K562 (cell line): Measurements from ENCODE around the gene HRAS. TPM values are rescaled to one million over a fixed set of nuclear protein-coding genes. Genes with fewer than 3 reads are reported as not detected.

ENCODE experiments used
- AFF1 ChIP-seq, 2 experiments: fragments of 450-650 bp; IDR thresholded peaks; 2 replicates each; pipeline ENCODE4 v1.6.1; 2018; ENCODE audit warnings: mild to moderate bottlenecking in 2 of 2, low read depth in 1 of 2; ENCODE audit not compliant: partially characterized antibody in 2 of 2
- CREB1 ChIP-seq, 2 experiments: sonication (generic) in 1 of 2; formaldehyde crosslinking in 1 of 2; IDR thresholded peaks; 2 replicates each; pipeline versions ENCODE4 v1.6.1 to v1.8.0; 2012 to 2022; ENCODE audit warnings: inconsistent platforms in 1 of 2, mild to moderate bottlenecking in 1 of 2, missing genetic modification reagents in 1 of 2, moderate library complexity in 1 of 2
- E2F3 ChIP-seq: fragments of 250-450 bp; sonication (Bioruptor Pico); IDR thresholded peaks from 2 replicates; pipeline ENCODE4 v1.4.0; 2020; ENCODE audit warnings: mild to moderate bottlenecking
- EP400 ChIP-seq: fragments of 450-650 bp; IDR thresholded peaks from 2 replicates; pipeline ENCODE4 v1.6.1; 2017; ENCODE audit warnings: antibody characterized with exemption, mild to moderate bottlenecking, moderate library complexity
- HES1 ChIP-seq: fragments of 450-650 bp; IDR thresholded peaks from 2 replicates; pipeline ENCODE4 v1.6.1; 2016; ENCODE audit warnings: low read depth, mild to moderate bottlenecking, moderate library complexity
- HNRNPH1 ChIP-seq: fragments of 200-400 bp; formaldehyde crosslinking; optimal IDR thresholded peaks from 2 replicates; pipeline ENCODE3; 2017; ENCODE audit warnings: low read depth, mild to moderate bottlenecking, low read length, moderate library complexity
- MYNN ChIP-seq, 2 experiments: sonication (generic); formaldehyde crosslinking in 1 of 2; IDR thresholded peaks; 2 replicates each; pipeline versions ENCODE4 v1.5.0 to v1.6.1; 2016 to 2020; ENCODE audit warnings: antibody characterized with exemption in 1 of 2, missing genetic modification reagents in 1 of 2
- NFIC ChIP-seq: fragments of 450-650 bp; IDR thresholded peaks from 2 replicates; pipeline ENCODE4 v1.6.1; 2017; ENCODE audit warnings: mild to moderate bottlenecking, inconsistent platforms
- RBM17 ChIP-seq: fragments of 200-400 bp; formaldehyde crosslinking; IDR thresholded peaks from 2 replicates; pipeline ENCODE4 v1.6.1; 2017; ENCODE audit warnings: low read depth, mild to moderate bottlenecking, low read length, borderline replicate concordance
- RNF2 ChIP-seq: sonication (generic); IDR thresholded peaks from 2 replicates; pipeline ENCODE4 v1.6.1; 2016
- SLC30A9 ChIP-seq: fragments of 250-450 bp; sonication (Bioruptor Pico); IDR thresholded peaks from 2 replicates; pipeline ENCODE4 v1.8.0; 2022; ENCODE audit warnings: mild to moderate bottlenecking, moderate library complexity
- SMARCC2 ChIP-seq: fragments of 450-650 bp; IDR thresholded peaks from 2 replicates; pipeline ENCODE4 v1.6.1; 2017; ENCODE audit warnings: antibody characterized with exemption, moderate library complexity, mild to moderate bottlenecking, low read depth
- SMC3 ChIP-seq: conservative IDR thresholded peaks from 2 replicates; pipeline ENCODE4 v1.6.1; 2011; ENCODE audit warnings: low read depth, low read length, improper control_type of control experiment; ENCODE audit not compliant: insufficient read depth
- ZNF431 ChIP-seq: sonication (generic); formaldehyde crosslinking; IDR thresholded peaks from 2 replicates; pipeline ENCODE4 v1.8.0; 2022; ENCODE audit warnings: mild to moderate bottlenecking, missing genetic modification reagents
- ZNF778 ChIP-seq: fragments of 450-650 bp; formaldehyde crosslinking; IDR thresholded peaks from 2 replicates; pipeline ENCODE4 v1.4.0; 2020; ENCODE audit warnings: mild to moderate bottlenecking, moderate library complexity
- polyA plus RNA-seq, 8 experiments: library from polyadenylated mRNA; depleted of rRNA in 4 of 8; stranded (reverse) in 5 of 8; unstranded in 3 of 8; fragments of >200 nt; fragmentation: Nextera tagmentation in 2 of 8; fragmentation: Illumina TruSeq in 1 of 8; extraction: Ambion mirVana in 2 of 8; extraction: Trizol in 1 of 8; gene quantifications; 2 replicates each; pipeline versions ENCODE4 v1.2.1 to v1.2.3, GENCODE V29; 2011 to 2014; ENCODE audit warnings: inconsistent platforms in 1 of 8, missing spikeins in 1 of 8
- total RNA-seq, 7 experiments: library from RNA; depleted of rRNA in 6 of 7; stranded (reverse); fragments of >200 nt in 6 of 7; fragmentation: Illumina TruSeq in 2 of 7; extraction: Trizol in 2 of 7; gene quantifications; 2 replicates each; pipeline versions ENCODE4 v1.2.1 to v1.2.3, GENCODE V29; 2011 to 2021; ENCODE audit warnings: low replicate concordance in 1 of 7
- TF ChIP-seq, protein P1 (sequence below): sonication (generic); formaldehyde crosslinking; IDR thresholded peaks from 2 replicates; pipeline ENCODE4 v1.8.0; 2022; ENCODE audit warnings: mild to moderate bottlenecking, missing genetic modification reagents
- TF ChIP-seq, protein P2 (sequence below): sonication (generic); formaldehyde crosslinking; IDR thresholded peaks from 2 replicates; pipeline ENCODE4 v1.9.0; 2022; ENCODE audit warnings: mild to moderate bottlenecking, missing genetic modification reagents
- TF ChIP-seq, protein P3 (sequence below): fragments of 250-450 bp; sonication (Bioruptor Pico); IDR thresholded peaks from 2 replicates; pipeline ENCODE4 v1.4.0; 2020

Gene HRAS
- total and polyA plus RNA-seq, 9 of the 15 experiments (the other 6 are each of a cell fraction or from before 2014, with no cell fraction given): 2.8 to 73.5 (median 29.6) TPM

GRCh38 chr11:504053-504993 is 31.1 kb downstream of the HRAS start (continued):
- TF ChIP-seq AFF1 (IDR thresholded peaks at IDR 0.05; ENCODE audit: low read depth in 1 of 2, partially characterized antibody in 2 of 2) (no peak), ZNF778 (CRISPR knock-in tag) (no peak), SMC3 (no peak), MYNN (IDR thresholded peaks at IDR 0.05) (no peak), MYNN (CRISPR knock-in tag; IDR thresholded peaks at IDR 0.05) (no peak), HNRNPH1 (no peak), EP400 (0 out of 2 replicates have a peak, but pooled peaks have one; percentile 3), SMARCC2 (no peak), HES1 (no peak), CREB1 (IDR thresholded peaks at IDR 0.05) (no peak), CREB1 (CRISPR knock-in tag; IDR thresholded peaks at IDR 0.05) (peak; percentile 56; the same call in 1 of the 2 replicates), RBM17 (no peak), RNF2 (no peak), E2F3 (no peak), ZNF431 (CRISPR knock-in tag) (no peak), SLC30A9 (CRISPR knock-in tag) (no peak), NFIC (peak; percentile 35; the same call in 1 of the 2 replicates)
- TF ChIP-seq, protein P1, sequence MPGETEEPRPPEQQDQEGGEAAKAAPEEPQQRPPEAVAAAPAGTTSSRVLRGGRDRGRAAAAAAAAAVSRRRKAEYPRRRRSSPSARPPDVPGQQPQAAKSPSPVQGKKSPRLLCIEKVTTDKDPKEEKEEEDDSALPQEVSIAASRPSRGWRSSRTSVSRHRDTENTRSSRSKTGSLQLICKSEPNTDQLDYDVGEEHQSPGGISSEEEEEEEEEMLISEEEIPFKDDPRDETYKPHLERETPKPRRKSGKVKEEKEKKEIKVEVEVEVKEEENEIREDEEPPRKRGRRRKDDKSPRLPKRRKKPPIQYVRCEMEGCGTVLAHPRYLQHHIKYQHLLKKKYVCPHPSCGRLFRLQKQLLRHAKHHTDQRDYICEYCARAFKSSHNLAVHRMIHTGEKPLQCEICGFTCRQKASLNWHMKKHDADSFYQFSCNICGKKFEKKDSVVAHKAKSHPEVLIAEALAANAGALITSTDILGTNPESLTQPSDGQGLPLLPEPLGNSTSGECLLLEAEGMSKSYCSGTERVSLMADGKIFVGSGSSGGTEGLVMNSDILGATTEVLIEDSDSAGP: no peak
- TF ChIP-seq, protein P2, sequence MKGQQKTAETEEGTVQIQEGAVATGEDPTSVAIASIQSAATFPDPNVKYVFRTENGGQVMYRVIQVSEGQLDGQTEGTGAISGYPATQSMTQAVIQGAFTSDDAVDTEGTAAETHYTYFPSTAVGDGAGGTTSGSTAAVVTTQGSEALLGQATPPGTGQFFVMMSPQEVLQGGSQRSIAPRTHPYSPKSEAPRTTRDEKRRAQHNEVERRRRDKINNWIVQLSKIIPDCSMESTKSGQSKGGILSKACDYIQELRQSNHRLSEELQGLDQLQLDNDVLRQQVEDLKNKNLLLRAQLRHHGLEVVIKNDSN (CRISPR knock-in tag): no peak
- TF ChIP-seq, protein P3, sequence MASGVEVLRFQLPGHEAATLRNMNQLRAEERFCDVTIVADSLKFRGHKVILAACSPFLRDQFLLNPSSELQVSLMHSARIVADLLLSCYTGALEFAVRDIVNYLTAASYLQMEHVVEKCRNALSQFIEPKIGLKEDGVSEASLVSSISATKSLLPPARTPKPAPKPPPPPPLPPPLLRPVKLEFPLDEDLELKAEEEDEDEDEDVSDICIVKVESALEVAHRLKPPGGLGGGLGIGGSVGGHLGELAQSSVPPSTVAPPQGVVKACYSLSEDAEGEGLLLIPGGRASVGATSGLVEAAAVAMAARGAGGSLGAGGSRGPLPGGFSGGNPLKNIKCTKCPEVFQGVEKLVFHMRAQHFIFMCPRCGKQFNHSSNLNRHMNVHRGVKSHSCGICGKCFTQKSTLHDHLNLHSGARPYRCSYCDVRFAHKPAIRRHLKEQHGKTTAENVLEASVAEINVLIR (CRISPR knock-in tag): no peak
